NCI-H345 treated with DMSO at 0.1 percent for 48 hours (cell line): Measurements from ENCODE around the gene CDC16.
"Not testable (repeated sequence)": the region's sequence is repeated elsewhere in the genome, so short reads cannot be mapped to it uniquely, and the experiment has no call there.

Experiments
- DNase-seq: peaks from one replicate; lab custom pipeline; 2025; ENCODE audit not compliant: unreplicated experiment; lab: John Stamatoyannopoulos, UW

The CDC16 gene

DNA sequence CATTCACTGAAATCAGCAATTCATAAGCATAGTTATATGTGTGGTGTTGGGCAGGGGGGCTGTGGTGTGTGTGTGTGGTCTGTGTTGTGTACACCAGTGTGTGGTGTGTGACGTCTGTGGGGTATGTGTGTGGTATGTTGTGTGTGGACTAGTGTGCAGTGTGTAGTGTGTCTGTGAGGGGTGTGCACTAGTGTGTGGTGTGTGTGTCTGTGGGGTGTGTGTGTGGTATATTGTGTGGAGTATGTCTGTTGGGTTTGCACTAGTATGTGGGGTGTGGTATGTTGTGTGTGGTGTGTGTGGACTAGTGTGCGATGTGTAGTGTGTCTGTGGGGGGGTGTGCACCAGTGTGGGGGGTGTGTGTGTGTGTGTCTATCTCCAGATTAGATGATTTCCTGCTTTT is 7.2 kb upstream of the CDC16 start:
- no peak for DNase-seq

GRCh38 chr13:114228176-114228575 is 6.5 kb upstream of the CDC16 start:
- no peak for DNase-seq

- no peak for DNase-seq
Observed at GRCh38 chr13:114229506-114229905, 5.2 kb upstream of the CDC16 start.

DNA sequence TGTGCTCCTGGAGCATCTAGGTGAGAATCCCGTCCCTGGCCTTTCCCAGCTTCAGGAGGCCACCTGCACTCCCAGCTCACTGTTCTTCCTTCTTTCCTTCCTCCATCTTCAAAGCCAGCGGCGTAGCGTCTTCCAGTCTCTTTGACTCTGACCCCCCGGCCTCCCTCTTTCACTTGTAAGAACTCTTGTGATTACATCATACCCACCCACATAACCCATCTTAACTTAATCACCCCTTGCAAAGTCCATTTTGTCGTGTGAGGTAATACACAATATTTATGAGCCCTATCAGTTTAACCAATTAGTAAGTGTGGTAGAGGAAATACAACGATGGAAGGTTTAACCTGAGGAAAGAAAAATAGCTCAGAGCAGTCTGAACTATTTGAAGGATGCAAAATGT is 4.6 kb upstream of the CDC16 start:
- DNase-seq = no peak

DNA sequence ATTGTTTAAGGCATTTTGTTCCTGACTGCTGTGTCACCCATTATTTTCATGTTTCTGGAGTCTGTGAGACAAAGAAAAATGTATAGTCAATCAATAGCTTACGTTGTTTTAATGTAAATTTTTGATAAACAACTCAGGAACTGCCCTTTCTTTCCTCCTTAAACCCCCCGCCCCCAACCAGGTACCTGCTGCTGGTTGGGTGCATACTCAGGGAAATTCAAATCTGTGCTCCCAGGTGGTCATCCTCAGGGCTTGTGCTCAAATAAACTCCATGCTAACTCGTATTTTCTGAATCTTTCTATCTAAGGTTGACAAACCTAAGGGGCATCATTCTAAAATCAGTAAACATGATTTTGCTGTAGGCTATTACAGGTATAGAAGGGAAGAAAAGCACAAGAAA is 4.1 kb upstream of the CDC16 start:
- DNase-seq = no peak

- DNase-seq = no peak
Observed at GRCh38 chr13:114231886-114232285, 2.8 kb upstream of the CDC16 start.

DNA sequence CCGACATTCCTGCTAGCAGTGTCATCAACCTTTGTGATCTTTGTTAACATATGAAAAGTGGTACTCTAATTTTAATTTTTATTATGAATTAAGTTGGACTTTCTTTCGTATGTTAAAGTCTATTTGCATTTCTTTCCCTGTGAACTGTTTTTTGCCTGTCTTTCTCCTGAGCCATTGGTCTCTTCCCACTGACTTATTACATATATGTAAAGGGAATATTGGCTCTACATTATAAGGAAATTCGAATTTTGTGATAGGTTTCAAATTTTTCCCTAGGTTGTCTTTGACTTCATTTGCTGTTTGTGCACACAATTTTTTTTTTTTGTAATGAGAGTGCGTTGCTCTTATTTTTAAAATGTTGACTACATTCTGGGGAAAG is 442 bp upstream of the CDC16 start:
- peak; percentile 23 for DNase-seq

DNA sequence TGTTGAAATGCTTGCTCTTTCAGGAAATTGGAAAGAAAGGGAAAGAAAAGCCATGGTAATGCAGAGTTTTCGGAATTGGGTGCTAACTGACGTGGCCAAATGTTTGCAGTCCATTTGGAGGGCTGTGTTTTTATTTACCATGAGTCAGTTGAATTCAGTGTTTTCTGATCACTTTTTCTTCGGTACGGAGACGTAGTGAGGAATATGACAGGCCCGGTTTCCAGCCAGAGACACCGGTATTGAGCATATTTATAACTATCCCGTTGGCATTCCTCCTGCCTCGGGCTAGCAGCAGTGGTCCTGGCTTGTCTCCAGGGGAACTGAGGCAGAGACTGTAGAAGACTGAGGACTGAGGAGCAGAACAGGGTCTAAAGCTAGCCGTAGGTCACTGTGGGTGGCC is 1.0 kb downstream of the CDC16 start:
- DNase-seq = no peak

GRCh38 chr13:114236227-114236626 is 1.5 kb downstream of the CDC16 start:
- DNase-seq = no peak

DNA sequence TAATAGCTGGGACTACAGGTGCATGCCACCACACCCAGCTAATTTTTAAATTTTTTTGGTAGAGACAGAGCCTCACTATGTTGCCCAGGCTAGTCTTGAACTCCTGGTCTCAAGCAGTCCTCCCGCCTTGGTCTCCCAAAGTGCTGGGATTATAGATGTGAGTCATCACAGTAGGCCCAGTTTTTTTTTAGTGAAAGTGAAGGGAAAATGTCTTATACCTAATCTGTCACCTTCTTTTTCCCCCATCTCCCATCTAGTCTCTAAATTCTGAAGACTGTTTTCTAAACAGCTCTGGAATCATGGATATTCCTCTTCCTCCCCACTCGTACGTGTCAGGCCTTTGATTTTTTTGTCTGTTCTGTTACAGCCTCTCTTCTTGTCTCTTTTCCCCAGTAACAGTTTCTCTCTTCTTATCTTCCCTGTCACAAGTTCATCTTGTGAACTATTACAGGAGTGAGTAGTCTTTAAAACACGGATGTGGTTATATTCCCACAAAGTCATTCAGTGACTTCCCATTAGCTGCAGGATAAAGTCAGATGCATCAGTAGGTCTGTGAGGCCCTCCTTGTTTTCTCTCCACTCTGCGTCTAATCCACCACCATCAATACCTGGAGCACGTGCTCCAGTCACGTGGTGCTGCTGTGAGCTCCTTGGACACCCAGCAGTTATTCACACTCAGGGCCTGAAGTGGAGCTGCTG is 2.9 kb downstream of the CDC16 start:
- no peak for DNase-seq

GRCh38 chr13:114241918-114242317 is 7.2 kb downstream of the CDC16 start:
- no peak for DNase-seq

GRCh38 chr13:114243971-114244370 is 9.3 kb downstream of the CDC16 start:
- DNase-seq = no peak

GRCh38 chr13:114244637-114245036 is 9.9 kb downstream of the CDC16 start:
- DNase-seq = no peak

- no peak for DNase-seq
Observed at GRCh38 chr13:114248011-114248410, 13.3 kb downstream of the CDC16 start.

DNA sequence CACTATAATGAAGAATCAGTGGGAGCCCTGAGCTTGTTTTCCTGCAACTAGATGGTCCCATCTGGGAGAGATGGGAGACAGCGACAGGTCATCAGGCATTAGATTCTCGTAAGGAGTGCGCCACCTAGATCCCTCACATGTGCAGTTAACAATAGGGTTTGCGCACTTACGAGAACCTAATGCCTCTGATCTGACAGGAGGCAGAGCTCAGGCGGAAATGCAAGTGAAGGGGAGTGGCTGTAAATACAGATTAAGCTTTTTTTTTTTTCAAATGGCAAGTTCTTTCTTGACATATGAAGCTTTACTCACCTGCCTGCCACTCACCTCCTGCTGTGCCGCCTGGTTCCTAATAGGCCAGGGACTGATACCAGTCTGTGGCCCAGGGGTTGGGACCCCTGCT is 14.4 kb downstream of the CDC16 start:
- no peak for DNase-seq

- DNase-seq = not testable (repeated sequence)
Observed at GRCh38 chr13:114251639-114252440, 17.1 kb downstream of the CDC16 start.

DNA sequence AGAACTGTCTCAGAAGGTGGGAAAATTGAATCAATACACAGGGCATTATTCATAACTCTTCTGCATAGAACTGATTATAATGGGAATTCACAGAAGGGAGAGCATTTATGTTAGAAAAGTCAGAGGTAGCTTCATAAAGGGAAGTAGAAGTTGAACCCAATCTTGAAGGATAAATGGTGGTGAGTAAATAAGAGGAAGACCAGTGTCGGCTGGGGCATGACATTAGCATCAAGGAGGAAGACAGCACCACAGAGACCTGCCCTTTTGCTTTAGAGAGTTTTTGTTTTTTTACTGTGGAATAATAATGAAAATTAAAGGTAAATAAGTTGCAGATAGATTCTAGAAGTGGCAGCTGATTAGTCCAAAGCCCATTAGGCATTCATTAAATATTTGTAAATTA is 21.9 kb downstream of the CDC16 start:
- DNase-seq = no peak

GRCh38 chr13:114257014-114257413 is 22.3 kb downstream of the CDC16 start:
- no peak for DNase-seq

DNA sequence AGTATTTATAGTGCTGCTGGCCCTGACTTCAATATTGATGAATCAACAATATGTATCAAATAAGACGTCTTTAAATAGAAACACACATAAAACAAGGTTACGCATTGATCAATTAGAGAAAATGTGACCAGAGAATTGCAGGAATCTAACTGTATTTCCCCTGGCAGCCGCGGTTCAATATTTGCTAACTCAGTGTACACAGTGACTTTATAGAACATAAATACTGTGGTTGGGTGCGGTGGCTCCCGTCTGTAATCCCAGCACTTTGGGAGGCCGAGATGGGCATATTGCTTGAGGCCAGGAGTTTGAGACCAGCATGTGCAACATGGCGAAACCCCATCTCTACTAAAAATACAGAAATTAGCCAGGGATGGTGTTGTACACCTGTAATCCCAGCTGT is 23.9 kb downstream of the CDC16 start:
- DNase-seq = no peak

DNA sequence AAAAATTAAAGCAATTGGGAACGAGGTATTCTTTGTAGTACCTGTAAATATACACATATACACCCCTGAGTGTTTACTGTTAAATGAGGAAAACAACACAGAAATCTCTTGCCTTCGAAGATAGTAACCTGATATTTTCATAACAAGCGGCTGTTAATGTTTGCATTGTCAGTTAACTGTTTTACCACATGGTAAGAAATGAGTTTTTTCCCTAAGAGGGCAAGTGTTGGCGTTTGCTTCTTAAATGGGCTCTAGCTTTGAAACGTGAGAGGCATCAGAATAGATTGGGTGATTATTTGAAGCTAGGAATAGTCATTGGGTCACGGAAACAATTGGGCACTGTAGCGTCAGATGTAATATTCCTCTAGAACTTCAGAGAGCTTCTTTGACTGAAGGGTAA is 24.7 kb downstream of the CDC16 start:
- no peak for DNase-seq

GRCh38 chr13:114259974-114260373 is 25.3 kb downstream of the CDC16 start:
- DNase-seq = peak; percentile 86

DNA sequence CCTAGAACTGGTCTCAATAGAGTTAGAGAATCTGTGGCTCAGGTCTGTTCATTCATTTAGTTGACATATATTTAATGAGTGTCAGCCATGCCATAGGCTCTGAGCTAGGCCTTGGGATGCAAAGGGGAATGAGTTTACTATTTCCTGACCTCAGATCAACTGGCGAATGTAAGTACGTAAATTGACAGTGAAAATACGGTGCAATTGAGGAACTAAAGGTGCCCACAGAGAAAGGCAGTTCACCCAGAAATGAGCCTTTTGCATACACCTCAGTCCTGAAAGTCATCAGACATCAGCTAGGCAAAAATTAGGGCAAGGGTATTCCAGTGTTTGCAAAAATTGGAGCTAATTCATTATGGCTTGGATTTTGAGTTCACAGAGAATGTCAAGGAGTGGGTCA is 26.1 kb downstream of the CDC16 start:
- DNase-seq = no peak
